HG03039 (cell line): ENCODE data around the gene PIK3R5.

Experiments used
- ATAC-seq: cut with Tn5 transposase; IDR thresholded peaks from one replicate; pipeline ENCODE4 v1.9.1; 2021; ENCODE audit warnings: mild to moderate bottlenecking, moderate library complexity; ENCODE audit not compliant: unreplicated experiment

Gene PIK3R5

DNA sequence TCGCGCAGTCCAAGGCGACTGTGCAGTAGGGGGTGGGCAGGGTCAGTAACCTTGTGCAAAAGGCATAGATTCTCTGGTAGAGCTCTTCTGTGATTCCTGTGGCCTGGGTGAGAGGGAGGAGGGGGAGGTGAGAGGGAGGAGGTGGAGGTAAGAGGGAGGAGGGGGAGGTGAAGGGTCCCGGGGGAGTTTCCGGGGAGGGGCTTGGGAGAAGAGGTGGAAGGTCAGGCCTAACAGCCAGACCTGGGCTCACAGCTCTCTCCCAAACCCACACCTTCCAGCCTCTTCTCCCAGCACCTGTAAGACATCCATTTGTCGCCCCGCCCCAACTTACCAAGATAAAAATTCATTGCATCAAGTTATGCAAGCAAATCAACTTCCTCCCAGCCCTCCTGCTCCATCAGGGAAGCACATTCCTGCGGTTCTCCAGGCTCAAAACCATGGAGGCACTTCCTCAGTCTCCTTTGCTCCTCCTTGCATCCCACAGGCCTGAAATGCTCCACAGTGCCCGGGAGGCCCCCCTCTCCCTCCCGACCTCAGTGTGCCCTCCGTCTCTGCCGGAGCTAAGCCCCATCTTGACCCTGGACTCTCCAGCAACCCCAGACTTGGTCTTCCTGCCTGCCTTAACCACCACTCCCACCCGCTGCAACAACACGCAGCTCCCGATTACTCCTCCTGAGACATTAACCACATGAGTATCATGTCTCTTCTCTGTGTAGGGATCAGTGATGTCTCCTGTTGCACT, 128.5 kb downstream of the PIK3R5 start:
- no peak for ATAC-seq

DNA sequence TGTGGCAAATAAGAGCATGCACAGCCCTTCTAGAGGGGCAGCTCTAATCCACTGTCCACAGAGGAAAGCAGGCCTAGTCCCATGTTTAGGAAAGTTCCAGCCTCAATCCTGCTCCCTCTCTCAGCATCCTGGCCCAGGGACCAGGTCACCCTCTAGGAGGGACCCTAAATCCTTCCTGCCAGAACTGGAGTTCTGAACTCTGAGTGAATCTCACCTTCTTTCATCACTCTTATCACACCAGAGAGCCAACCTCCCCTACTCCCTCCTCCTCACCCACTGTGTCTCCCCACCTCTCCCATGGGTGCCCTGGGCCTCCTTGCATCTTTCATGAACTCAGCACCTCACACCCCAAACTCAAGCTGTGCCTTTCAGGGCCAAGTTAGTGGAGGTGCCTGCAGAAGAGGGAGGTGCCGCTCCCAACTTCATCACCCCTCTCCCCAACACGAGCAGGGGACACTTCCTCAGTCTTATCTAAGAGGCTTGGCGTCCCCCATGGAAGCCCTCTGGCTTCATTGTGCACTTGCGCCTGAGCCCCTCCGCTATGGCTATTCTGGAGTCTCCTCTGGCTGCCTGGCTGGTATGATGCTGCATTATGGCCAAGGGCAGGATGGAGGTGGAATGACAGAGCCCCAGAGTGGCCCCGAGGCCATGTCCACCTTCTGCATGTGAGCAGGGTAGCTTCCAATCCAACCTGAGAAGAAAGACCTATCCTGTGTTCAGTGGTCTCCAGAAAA, 129.7 kb downstream of the PIK3R5 start:
- ATAC-seq, result no peak

- ATAC-seq, result no peak
Measured at GRCh38 chr17:8835106-8835505, 130.4 kb downstream of the PIK3R5 start.

DNA sequence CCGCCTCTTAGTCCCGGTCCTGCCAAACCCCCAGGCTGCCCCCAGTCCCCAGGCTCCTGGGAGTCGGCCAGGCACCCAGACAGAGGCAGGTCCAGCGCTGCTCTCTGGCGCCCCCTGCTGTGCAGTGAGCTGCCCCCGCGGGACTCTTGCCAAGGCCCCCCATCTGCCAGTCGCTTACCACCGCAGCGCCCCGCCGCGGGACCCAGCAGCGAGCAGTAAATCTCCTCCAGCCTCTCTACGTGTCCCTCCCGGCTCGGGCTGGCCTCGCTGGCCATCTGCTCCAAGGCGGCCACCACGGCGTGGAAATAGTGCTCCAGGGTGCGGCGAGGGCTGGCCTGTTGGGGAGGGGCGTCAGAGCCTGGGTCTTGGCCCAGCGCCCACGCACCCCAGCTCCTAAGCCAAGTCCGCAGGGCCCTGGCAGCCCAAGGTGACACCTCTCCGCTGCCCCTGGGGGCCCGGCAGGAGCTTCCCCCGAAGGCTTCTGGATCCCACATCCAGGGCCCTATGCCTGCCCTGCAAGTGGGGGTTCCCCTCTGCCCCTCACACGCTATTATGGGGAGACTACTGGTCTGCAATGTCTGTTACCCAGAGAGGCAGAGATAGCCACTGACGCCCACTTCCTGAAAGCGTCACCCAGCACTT, 132.7 kb downstream of the PIK3R5 start:
- ATAC-seq, result no peak

DNA sequence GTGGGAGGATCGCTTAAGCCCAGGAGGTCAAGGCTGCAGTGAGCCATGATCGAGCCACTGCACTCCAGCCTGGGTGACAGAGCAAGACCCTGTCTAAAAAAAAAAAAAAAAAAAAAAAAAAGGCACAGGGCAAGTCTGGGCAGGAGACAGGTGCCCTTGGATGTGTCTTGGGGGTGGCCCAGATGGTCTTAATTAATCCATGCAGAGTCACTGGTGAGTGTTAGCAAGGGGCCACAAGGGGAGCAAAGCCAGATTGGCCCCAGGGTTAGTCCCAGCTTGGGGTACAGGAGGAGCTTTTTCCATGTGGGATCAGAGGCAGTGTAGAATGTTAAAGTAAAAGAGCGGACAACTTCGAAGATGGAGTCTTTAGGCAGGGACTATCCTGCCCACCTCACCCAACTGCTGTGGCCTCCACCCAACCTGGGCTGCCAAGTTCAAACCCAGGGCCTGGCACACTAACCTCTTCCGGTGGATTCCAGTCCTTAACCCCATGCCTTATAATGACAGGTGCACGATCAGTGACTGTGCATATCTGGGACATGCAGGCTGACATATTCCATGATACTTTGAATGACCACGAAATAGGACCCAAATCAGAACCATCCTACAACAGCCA, 134.2 kb downstream of the PIK3R5 start:
- ATAC-seq, result no peak

DNA sequence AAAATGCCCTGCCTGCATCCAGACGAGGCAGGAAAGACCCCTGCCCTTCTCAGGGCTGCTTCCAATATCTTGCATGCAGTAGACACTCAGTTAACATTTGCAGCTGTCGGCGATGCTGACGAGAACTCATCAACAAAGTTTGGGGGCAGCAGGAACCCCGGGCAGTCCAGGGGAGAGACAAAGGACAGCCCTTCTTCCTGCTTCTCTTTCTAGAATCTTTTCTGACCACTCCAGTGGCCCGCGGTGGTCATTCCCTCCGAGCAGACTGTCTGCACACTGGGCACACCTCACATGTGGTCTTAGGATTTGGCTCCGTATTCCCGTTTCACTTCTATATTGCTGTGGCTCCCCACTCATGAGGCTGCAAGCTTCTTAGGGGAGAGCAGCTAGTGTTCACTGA, 135.4 kb downstream of the PIK3R5 start:
- no peak for ATAC-seq

DNA sequence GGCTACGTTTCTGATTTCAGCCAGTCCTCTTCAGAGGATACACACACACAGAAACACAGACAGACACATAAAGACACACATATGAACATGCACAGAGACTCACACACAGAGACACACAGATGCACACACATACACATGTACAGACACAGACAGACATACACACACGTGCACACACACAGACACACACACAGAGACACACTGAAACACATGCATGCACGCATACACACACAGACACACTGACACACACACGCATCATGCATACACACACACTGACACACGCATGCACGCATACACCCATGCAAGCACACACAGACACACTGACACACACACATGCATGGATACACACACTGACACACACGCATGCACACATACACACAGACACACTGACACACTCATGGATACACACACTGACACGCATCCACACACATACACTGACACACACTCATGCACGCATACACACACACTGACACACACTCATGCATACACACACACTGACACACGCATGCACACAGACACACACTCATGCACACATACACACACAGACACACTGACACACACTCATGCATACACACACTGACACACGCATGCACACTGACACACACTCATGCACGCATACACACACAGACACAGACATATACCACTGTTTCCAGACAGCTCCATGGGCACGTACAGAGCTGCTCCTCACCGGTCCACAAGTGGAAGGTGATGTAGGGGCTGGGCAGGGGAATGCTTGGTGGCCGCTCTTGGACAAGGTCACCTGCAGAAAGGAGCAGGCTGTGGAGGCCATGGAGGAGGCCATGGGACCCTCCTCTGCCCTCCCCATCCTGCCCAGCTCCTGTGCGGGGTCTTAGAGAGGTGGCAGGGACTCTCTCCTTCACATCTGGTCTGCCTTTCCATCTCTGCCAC, 136.2 kb downstream of the PIK3R5 start:
- ATAC-seq, result no peak
